Tibial artery (tissue), 4 donors: ENCODE results near the gene MMRN2.
"Not testable (repeated sequence)": the region's sequence is repeated elsewhere in the genome, so short reads cannot be mapped to it uniquely, and the experiment has no call there.

Experiments used
- DNase-seq, 2 donors: peaks; one replicate each; pipeline ENCODE4 v3.0.0-alpha.2; 2019
- H3K27ac ChIP-seq, 2 donors: fragments of 200-600 bp; sonication (generic) in 1 of 2; 1 replicate in 1 of 2; 2 replicates in 1 of 2; pipeline ENCODE4 v1.5.1; 2018 to 2019; ENCODE audit warnings: mild to moderate bottlenecking in 1 of 2
- H3K27me3 ChIP-seq, 2 donors: fragments of 200-600 bp; sonication (generic) in 1 of 2; one replicate each; pipeline versions ENCODE4 v1.5.1 to v1.6.0; 2016 to 2019
- H3K36me3 ChIP-seq, 3 donors: fragments of 200-600 bp; sonication (generic) in 2 of 3; one replicate each; pipeline ENCODE4 v1.5.1; 2016 to 2019; ENCODE audit warnings: mild to moderate bottlenecking in 2 of 3
- H3K4me1 ChIP-seq, 4 donors: fragments of 200-600 bp; sonication (generic) in 2 of 4; 1 replicate in 3 of 4; 2 replicates in 1 of 4; pipeline ENCODE4 v1.5.1; 2016 to 2019
- H3K4me3 ChIP-seq, 2 donors: fragments of 200-600 bp; sonication (generic) in 1 of 2; 1 replicate in 1 of 2; 2 replicates in 1 of 2; pipeline ENCODE4 v1.5.1; 2018 to 2019; ENCODE audit warnings: mild to moderate bottlenecking in 2 of 2
- H3K9me3 ChIP-seq, 3 donors: fragments of 200-600 bp; sonication (generic) in 1 of 3; one replicate each; pipeline ENCODE4 v1.5.1; 2016 to 2019
- CTCF ChIP-seq, 2 experiments: fragments of 200-600 bp in 1 of 2; fragments of 450-650 bp in 1 of 2; IDR thresholded peaks; one replicate each; pipeline ENCODE4 v1.5.1; 2017 to 2019; ENCODE audit warnings: antibody characterized with exemption in 2 of 2, mild to moderate bottlenecking in 1 of 2, moderate library complexity in 1 of 2
- intact Hi-C: fragments of 100-400 bp; cut with DNase I; formaldehyde crosslinking; loops from one replicate; pipeline ENCODE4 v1.15.0; 2023; ENCODE audit warnings: low total_unique reads

MMRN2 gene, protein sequence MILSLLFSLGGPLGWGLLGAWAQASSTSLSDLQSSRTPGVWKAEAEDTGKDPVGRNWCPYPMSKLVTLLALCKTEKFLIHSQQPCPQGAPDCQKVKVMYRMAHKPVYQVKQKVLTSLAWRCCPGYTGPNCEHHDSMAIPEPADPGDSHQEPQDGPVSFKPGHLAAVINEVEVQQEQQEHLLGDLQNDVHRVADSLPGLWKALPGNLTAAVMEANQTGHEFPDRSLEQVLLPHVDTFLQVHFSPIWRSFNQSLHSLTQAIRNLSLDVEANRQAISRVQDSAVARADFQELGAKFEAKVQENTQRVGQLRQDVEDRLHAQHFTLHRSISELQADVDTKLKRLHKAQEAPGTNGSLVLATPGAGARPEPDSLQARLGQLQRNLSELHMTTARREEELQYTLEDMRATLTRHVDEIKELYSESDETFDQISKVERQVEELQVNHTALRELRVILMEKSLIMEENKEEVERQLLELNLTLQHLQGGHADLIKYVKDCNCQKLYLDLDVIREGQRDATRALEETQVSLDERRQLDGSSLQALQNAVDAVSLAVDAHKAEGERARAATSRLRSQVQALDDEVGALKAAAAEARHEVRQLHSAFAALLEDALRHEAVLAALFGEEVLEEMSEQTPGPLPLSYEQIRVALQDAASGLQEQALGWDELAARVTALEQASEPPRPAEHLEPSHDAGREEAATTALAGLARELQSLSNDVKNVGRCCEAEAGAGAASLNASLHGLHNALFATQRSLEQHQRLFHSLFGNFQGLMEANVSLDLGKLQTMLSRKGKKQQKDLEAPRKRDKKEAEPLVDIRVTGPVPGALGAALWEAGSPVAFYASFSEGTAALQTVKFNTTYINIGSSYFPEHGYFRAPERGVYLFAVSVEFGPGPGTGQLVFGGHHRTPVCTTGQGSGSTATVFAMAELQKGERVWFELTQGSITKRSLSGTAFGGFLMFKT

GRCh38 chr10:86957471-86958115 lies at the start of gene MMRN2:
Gene MMRN2 (minus strand): TSS chr10:86957615. CDS start chr10:86957541, 74 bp downstream.
- no peaks in the 10 kb centered on the region for H3K27me3 ChIP-seq
- H3K36me3 ChIP-seq: peaks cover 0 to 6% (median 0%) of the 10 kb centered on the region in 3 donors
- no peak for TF ChIP-seq CTCF (IDR thresholded peaks at IDR 0.05)
- intact Hi-C loops: no loop called here
- H3K4me3 ChIP-seq: peak within 1 kb of the TSS; percentile 49 to 50
- DNase-seq: peak in 1 of 2 donors; percentile 77
- H3K9me3 ChIP-seq: no peaks in the 10 kb centered on the region
- H3K4me1 ChIP-seq: peaks cover 15 to 84% (median 83%) of the 10 kb centered on the region in 4 donors
- peak within 1 kb of the TSS; percentile 91 to 94 for H3K27ac ChIP-seq

GRCh38 chr10:87007124-87007523 lies 49.7 kb upstream of the MMRN2 start:
- H3K9me3 ChIP-seq, H3K27ac ChIP-seq, H3K4me1 ChIP-seq, DNase-seq, H3K4me3 ChIP-seq, H3K27me3 ChIP-seq, intact Hi-C loops: not testable (repeated sequence)
- peaks cover 28 to 31% (median 28%) of the 10 kb centered on the region in 3 donors for H3K36me3 ChIP-seq

DNA sequence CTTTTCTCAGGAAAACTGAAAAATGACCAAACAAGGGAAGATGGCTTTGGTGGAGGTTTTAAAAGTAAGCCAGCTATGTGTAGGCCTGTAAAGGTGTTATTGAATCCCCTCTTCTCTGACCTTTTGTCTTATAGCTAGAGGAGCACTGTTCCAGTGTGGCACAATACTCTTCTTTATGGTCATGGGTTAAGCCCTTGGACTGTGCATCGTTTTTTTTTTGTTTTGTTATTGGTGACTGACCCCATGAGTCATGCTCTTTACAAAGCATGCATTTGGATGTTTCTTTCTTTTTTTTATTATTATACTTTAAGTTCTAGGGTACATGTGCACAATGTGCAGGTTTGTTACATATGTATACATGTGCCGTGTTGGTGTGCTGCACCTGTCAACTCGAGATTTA lies 43.1 kb upstream of the MMRN2 start:
- Histone ChIP-seq H3K9me3 (no peaks in the 10 kb centered on the region), H3K27me3 (no peaks in the 10 kb centered on the region), H3K4me3 (no peak overlapping the region), H3K27ac (no peak overlapping the region), H3K4me1 (peaks cover 0 to 7% (median 0%) of the 10 kb centered on the region in 4 donors), H3K36me3 (peaks cover 32 to 51% (median 43%) of the 10 kb centered on the region in 3 donors)
- no peak for DNase-seq
- intact Hi-C loops: no loop called here
- TF ChIP-seq CTCF (IDR thresholded peaks at IDR 0.05): no peak

GRCh38 chr10:86999802-87000403 lies 42.5 kb upstream of the MMRN2 start:
- not testable (repeated sequence) for H3K27me3 ChIP-seq

DNA sequence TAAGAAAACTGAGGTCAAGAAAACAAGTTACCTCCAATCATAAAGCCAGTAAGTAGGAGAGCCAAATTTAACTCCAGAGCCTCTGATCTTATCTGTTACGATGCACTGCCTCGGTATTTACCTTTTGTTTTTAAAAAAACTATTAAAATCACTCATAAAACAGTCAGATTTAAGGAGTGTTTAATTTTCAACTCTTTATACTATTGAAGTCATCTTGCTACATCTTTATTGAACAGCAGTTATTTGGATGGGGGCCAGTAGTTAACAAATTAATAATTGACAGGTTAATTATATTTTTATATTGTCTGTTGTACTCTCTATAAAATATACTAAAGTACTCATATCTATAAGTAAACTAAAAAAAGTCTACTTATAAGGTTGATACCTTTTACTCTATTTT lies 35.5 kb upstream of the MMRN2 start:
- no peak for TF ChIP-seq CTCF (IDR thresholded peaks at IDR 0.05)
- H3K27ac ChIP-seq: no peak overlapping the region
- intact Hi-C loops: no loop called here

More at GRCh38 chr10:86999802-87000403, 42.5 kb upstream of the MMRN2 start:
- H3K9me3 ChIP-seq, H3K4me1 ChIP-seq, intact Hi-C loops, H3K27ac ChIP-seq, DNase-seq, H3K4me3 ChIP-seq: not testable (repeated sequence)
- peaks cover 32 to 53% (median 48%) of the 10 kb centered on the region in 3 donors for H3K36me3 ChIP-seq

DNA sequence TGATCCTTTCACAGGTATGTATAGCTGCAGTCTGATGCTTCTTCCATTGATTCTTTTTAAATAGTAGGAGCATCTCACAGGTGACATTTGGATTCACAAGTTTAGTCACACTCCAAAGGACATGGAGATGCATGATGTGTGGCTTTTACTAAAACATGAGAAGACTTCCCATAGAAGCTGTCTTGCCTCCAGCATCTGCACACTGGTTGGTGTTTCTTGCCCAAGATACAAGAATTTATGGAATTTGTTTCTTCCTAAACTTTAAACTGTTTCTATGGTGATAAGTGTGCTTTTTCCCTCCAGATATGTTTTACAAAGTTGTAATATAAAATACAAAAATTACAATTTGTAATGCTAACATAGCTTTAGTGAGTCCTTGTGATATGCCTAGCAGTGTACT lies 35.0 kb upstream of the MMRN2 start:
- H3K27ac ChIP-seq: no peak overlapping the region
- no peak for TF ChIP-seq CTCF (IDR thresholded peaks at IDR 0.05)
- peaks cover 0 to 24% (median 2%) of the 10 kb centered on the region in 4 donors for H3K4me1 ChIP-seq

More for the DNA sequence above, 35.5 kb upstream of the MMRN2 start:
- Histone ChIP-seq H3K4me3 (no peak overlapping the region), H3K36me3 (peaks cover 26 to 40% (median 37%) of the 10 kb centered on the region in 3 donors), H3K9me3 (no peaks in the 10 kb centered on the region), H3K4me1 (peaks cover 0 to 22% (median 2%) of the 10 kb centered on the region in 4 donors), H3K27me3 (no peaks in the 10 kb centered on the region)
- DNase-seq: no peak

GRCh38 chr10:86991362-86991761 lies 33.9 kb upstream of the MMRN2 start:
- H3K4me3 ChIP-seq, intact Hi-C loops, H3K9me3 ChIP-seq, H3K27ac ChIP-seq, DNase-seq, H3K27me3 ChIP-seq: not testable (repeated sequence)
- peaks cover 0 to 24% (median 2%) of the 10 kb centered on the region in 4 donors for H3K4me1 ChIP-seq
- H3K36me3 ChIP-seq: peaks cover 17 to 39% (median 29%) of the 10 kb centered on the region in 3 donors

More for the DNA sequence above, 35.0 kb upstream of the MMRN2 start:
- Histone ChIP-seq H3K36me3 (peaks cover 25 to 40% (median 37%) of the 10 kb centered on the region in 3 donors), H3K27me3 (no peaks in the 10 kb centered on the region), H3K4me3 (no peak overlapping the region), H3K9me3 (no peaks in the 10 kb centered on the region)
- DNase-seq: no peak
- intact Hi-C loops: no loop called here
